ENCODE results near the gene DIPK1C.

DNA sequence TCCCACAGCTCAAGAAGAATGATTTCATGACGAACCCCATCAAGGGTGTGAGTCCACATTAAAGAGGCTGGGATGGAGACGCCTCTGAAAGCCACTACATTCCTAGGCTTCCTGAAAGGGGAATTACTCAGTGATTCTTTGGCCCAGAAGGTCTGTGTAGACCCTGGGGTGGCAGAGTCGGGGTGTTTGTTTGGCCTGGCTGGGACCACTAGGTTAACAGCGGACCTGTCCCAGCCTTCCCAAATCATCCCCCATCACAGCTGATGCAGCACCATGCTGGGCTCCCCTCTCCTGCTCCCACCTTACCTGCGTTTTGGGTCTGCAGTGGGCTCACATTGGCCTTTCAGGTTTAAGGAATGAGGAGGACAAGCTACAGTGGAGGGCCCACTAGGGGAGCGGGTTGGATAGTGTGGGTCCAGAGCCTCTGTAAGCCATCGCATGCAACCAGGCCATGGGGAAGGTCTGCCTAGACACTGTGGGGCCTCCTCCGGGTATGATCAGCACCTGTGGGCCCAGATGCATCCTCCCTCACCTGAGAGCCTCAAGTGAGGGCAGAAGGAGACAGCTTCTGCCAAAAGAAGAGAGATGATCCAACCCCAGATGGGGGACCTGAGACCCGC lies 16.2 kb downstream of the DIPK1C start:
- TF ChIP-seq, protein P1, sequence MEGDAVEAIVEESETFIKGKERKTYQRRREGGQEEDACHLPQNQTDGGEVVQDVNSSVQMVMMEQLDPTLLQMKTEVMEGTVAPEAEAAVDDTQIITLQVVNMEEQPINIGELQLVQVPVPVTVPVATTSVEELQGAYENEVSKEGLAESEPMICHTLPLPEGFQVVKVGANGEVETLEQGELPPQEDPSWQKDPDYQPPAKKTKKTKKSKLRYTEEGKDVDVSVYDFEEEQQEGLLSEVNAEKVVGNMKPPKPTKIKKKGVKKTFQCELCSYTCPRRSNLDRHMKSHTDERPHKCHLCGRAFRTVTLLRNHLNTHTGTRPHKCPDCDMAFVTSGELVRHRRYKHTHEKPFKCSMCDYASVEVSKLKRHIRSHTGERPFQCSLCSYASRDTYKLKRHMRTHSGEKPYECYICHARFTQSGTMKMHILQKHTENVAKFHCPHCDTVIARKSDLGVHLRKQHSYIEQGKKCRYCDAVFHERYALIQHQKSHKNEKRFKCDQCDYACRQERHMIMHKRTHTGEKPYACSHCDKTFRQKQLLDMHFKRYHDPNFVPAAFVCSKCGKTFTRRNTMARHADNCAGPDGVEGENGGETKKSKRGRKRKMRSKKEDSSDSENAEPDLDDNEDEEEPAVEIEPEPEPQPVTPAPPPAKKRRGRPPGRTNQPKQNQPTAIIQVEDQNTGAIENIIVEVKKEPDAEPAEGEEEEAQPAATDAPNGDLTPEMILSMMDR (conservative IDR thresholded peaks at IDR 0.05; ENCODE audit: low read depth in 2 of 2): no peak
- TF ChIP-seq JUNB (IDR thresholded peaks at IDR 0.05; ENCODE audit: unreplicated experiment) (no peak), ZNF114 (CRISPR knock-in tag; IDR thresholded peaks at IDR 0.05) (no peak)
